H1 (cell line): Measurements from ENCODE around the gene MRFAP1L1. TPM values are rescaled to one million over a fixed set of nuclear protein-coding genes. Genes with fewer than 3 reads are reported as not detected.

Source experiments
- CTCF ChIA-PET: fragments of 300-600 bp; sonication (Branson Sonifier 250); formaldehyde crosslinking; loops from one replicate; lab custom pipeline; 2021; ENCODE audit not compliant: partially characterized antibody; lab: Charles Lee
- POLR2A ChIA-PET: fragments of 300-600 bp; sonication (Branson Sonifier 250); formaldehyde crosslinking; loops from one replicate; lab custom pipeline; 2021; ENCODE audit warnings: inconsistent platforms; ENCODE audit not compliant: partially characterized antibody; lab: Charles Lee
- DNase-seq, 2 experiments: peaks; one replicate each; pipeline versions ENCODE4 v3.0.0 to v3.0.0-alpha.2; 2010 to 2022; ENCODE audit warnings: low spot score in 2 of 2, low read depth in 1 of 2, mixed read lengths in 1 of 2
- FAIRE-seq: peaks from 2 replicates; lab custom pipeline; 2011; peaks lifted over from hg19 to GRCh38; lab: Jason Lieb, UNC
- H2AFZ ChIP-seq: 2 replicates; pipeline ENCODE4 v1.8.1; 2012; ENCODE audit warnings: low read length, inconsistent platforms
- H2AK5ac ChIP-seq: 2 replicates; pipeline ENCODE4 v1.6.1; 2013; ENCODE audit warnings: low read depth, low read length
- H2BK120ac ChIP-seq: replicated peaks from 2 replicates; pipeline ENCODE3; 2013; ENCODE audit warnings: low read depth, low read length, inconsistent platforms
- H2BK12ac ChIP-seq: 2 replicates; pipeline ENCODE4 v1.6.1; 2013; ENCODE audit warnings: low read depth, low read length
- H2BK15ac ChIP-seq: 2 replicates; pipeline ENCODE4 v1.6.1; 2013; ENCODE audit warnings: low read length
- H2BK20ac ChIP-seq: 2 replicates; pipeline ENCODE4 v1.6.1; 2013; ENCODE audit warnings: low read length
- H2BK5ac ChIP-seq: 2 replicates; pipeline ENCODE4 v1.6.1; 2013; ENCODE audit warnings: low read depth, low read length
- H3K14ac ChIP-seq: 2 replicates; pipeline ENCODE4 v1.6.1; 2013; ENCODE audit warnings: inconsistent platforms; ENCODE audit not compliant: insufficient read length
- H3K18ac ChIP-seq: 2 replicates; pipeline ENCODE4 v1.6.1; 2013; ENCODE audit warnings: low read length; ENCODE audit errors: extremely low read depth
- H3K23ac ChIP-seq: 2 replicates; pipeline ENCODE4 v1.6.1; 2013; ENCODE audit warnings: inconsistent platforms; ENCODE audit not compliant: insufficient read length
- H3K23me2 ChIP-seq: 2 replicates; pipeline ENCODE4 v1.6.1; 2013; ENCODE audit warnings: low read depth, low read length
- H3K27ac ChIP-seq: 2 replicates; pipeline ENCODE4 v1.6.1; 2011; ENCODE audit warnings: low read depth, low read length, inconsistent platforms
- H3K27me3 ChIP-seq, 4 experiments: replicated peaks in 1 of 4; 1 replicate in 1 of 4; 2 replicates in 3 of 4; pipeline versions ENCODE4 v1.6.1 to v1.8.1; 2011 to 2013; ENCODE audit warnings: low read length in 3 of 4, mild to moderate bottlenecking in 3 of 4, inconsistent platforms in 2 of 4, mixed read lengths in 2 of 4, moderate library complexity in 1 of 4; ENCODE audit not compliant: control insufficient read depth in 3 of 4, insufficient read depth in 3 of 4; ENCODE audit errors: extremely low read depth in 1 of 4
- H3K36me3 ChIP-seq, 4 experiments: 2 replicates each; pipeline versions ENCODE4 v1.6.1 to v1.8.1; 2011 to 2013; ENCODE audit warnings: mild to moderate bottlenecking in 4 of 4, low read length in 3 of 4, moderate library complexity in 2 of 4, control low read depth in 1 of 4, inconsistent platforms in 1 of 4; ENCODE audit not compliant: insufficient read depth in 4 of 4, control insufficient read depth in 2 of 4
- H3K4ac ChIP-seq: replicated peaks from 2 replicates; pipeline ENCODE3; 2013; ENCODE audit warnings: low read length, low read depth, mixed read lengths, inconsistent platforms; ENCODE audit not compliant: insufficient read length
- H3K4me1 ChIP-seq, 4 experiments: replicated peaks in 1 of 4; 1 replicate in 1 of 4; 2 replicates in 3 of 4; pipeline versions ENCODE4 v1.6.1 to v1.8.1; 2011 to 2013; ENCODE audit warnings: low read length in 3 of 4, inconsistent platforms in 2 of 4, mixed read lengths in 1 of 4; ENCODE audit not compliant: insufficient read depth in 4 of 4, control insufficient read depth in 3 of 4
- H3K4me2 ChIP-seq, 2 experiments: 2 replicates each; pipeline versions ENCODE4 v1.6.1 to v1.8.1; 2011 to 2013; ENCODE audit warnings: low read depth in 2 of 2, low read length in 2 of 2, control low read depth in 1 of 2, inconsistent platforms in 1 of 2, mild to moderate bottlenecking in 1 of 2; ENCODE audit not compliant: insufficient read depth in 1 of 2
- H3K4me3 ChIP-seq, 4 experiments: fragments of 200-600, 300-600 bp in 1 of 4; sonication (generic), shearing (Covaris generic), sonication (Bioruptor Twin) in 1 of 4; 2 replicates each; pipeline versions ENCODE4 v1.5.1 to v1.8.1; 2011 to 2016; ENCODE audit warnings: low read length in 4 of 4, low read depth in 3 of 4, control low read depth in 2 of 4, inconsistent platforms in 2 of 4, mild to moderate bottlenecking in 2 of 4, mixed read lengths in 1 of 4, moderate library complexity in 1 of 4; ENCODE audit not compliant: insufficient read depth in 2 of 4; ENCODE audit errors: extremely low read depth in 1 of 4
- H3K56ac ChIP-seq: replicated peaks from 2 replicates; pipeline ENCODE3; 2013; ENCODE audit warnings: low read depth, mild to moderate bottlenecking, mixed read lengths, low read length, inconsistent platforms; ENCODE audit not compliant: insufficient read length
- H3K79me1 ChIP-seq: 2 replicates; pipeline ENCODE4 v1.6.1; 2013; ENCODE audit warnings: low read depth, low read length, control low read depth
- H3K79me2 ChIP-seq, 2 experiments: 2 replicates each; pipeline versions ENCODE4 v1.6.1 to v1.8.1; 2012 to 2013; ENCODE audit warnings: low read length in 2 of 2, mild to moderate bottlenecking in 2 of 2, inconsistent platforms in 1 of 2; ENCODE audit not compliant: insufficient read depth in 2 of 2, control insufficient read depth in 1 of 2
- H3K9ac ChIP-seq, 4 experiments: replicated peaks in 1 of 4; 1 replicate in 1 of 4; 2 replicates in 3 of 4; pipeline versions ENCODE4 v1.6.1 to v1.8.1; 2011 to 2013; ENCODE audit warnings: low read depth in 3 of 4, low read length in 3 of 4, control low read depth in 2 of 4, mild to moderate bottlenecking in 2 of 4, moderate library complexity in 2 of 4, inconsistent platforms in 1 of 4; ENCODE audit errors: extremely low read depth in 1 of 4
- H3K9me3 ChIP-seq, 2 experiments: 2 replicates each; pipeline versions ENCODE4 v1.6.1 to v1.8.1; 2012 to 2013; ENCODE audit warnings: mild to moderate bottlenecking in 2 of 2, moderate library complexity in 2 of 2, control low read depth in 1 of 2, inconsistent platforms in 1 of 2, low read depth in 1 of 2, low read length in 1 of 2, mixed read lengths in 1 of 2; ENCODE audit not compliant: insufficient read depth in 2 of 2
- H4K20me1 ChIP-seq, 2 experiments: replicated peaks in 1 of 2; 2 replicates each; pipeline versions ENCODE3 to v1.8.1; 2011 to 2013; ENCODE audit warnings: inconsistent platforms in 2 of 2, low read length in 2 of 2, mild to moderate bottlenecking in 1 of 2; ENCODE audit not compliant: insufficient read depth in 2 of 2, control insufficient read depth in 1 of 2
- H4K5ac ChIP-seq: 2 replicates; pipeline ENCODE4 v1.6.1; 2013; ENCODE audit warnings: low read length, low read depth, mixed read lengths, inconsistent platforms; ENCODE audit not compliant: insufficient read length
- H4K8ac ChIP-seq: 2 replicates; pipeline ENCODE4 v1.8.0; 2013; ENCODE audit warnings: mild to moderate bottlenecking, moderate library complexity, low read length, inconsistent platforms; ENCODE audit not compliant: insufficient read depth; ENCODE audit errors: extremely low read depth
- H4K91ac ChIP-seq: replicated peaks from 2 replicates; pipeline ENCODE3; 2013; ENCODE audit warnings: low read length, mixed read lengths, inconsistent platforms; ENCODE audit not compliant: insufficient read length
- ASH2L ChIP-seq: fragments of 200-600, 300-600 bp; sonication (generic); IDR thresholded peaks from one replicate; pipeline ENCODE4 v1.7.1; 2017; ENCODE audit warnings: low read length
- ATF3 ChIP-seq: IDR thresholded peaks from 2 replicates; pipeline ENCODE4 v1.6.1; 2011; ENCODE audit warnings: low read depth, mild to moderate bottlenecking, low read length; ENCODE audit not compliant: insufficient read depth
- CREB1 ChIP-seq: IDR thresholded peaks from 2 replicates; pipeline ENCODE4 v1.6.1; 2012; ENCODE audit warnings: inconsistent platforms
- EGR1 ChIP-seq: IDR thresholded peaks from 2 replicates; pipeline ENCODE4 v1.6.1; 2011; ENCODE audit warnings: low read depth, low read length, borderline replicate concordance
- HDAC6 ChIP-seq: IDR thresholded peaks from one replicate; pipeline ENCODE4 v1.7.1; 2012; ENCODE audit warnings: low read depth, mild to moderate bottlenecking, inconsistent platforms, low read length, moderate library complexity
- POLR2A ChIP-seq, 2 experiments: IDR thresholded peaks; 1 replicate in 1 of 2; 2 replicates in 1 of 2; pipeline ENCODE4 v1.6.1; 2011; ENCODE audit warnings: low read depth in 2 of 2, low read length in 2 of 2, mild to moderate bottlenecking in 2 of 2; ENCODE audit errors: control extremely low read depth in 1 of 2
- POLR2AphosphoS5 ChIP-seq: IDR thresholded peaks from 2 replicates; pipeline ENCODE4 v1.6.1; 2011; ENCODE audit warnings: low read depth, low read length
- RBBP5 ChIP-seq: IDR thresholded peaks from 2 replicates; pipeline ENCODE4 v1.7.1; 2012; ENCODE audit warnings: low read depth, mild to moderate bottlenecking, inconsistent platforms, low read length, moderate library complexity, borderline replicate concordance
- TAF1 ChIP-seq: IDR thresholded peaks from 2 replicates; pipeline ENCODE4 v1.6.1; 2011; ENCODE audit warnings: mild to moderate bottlenecking, low read depth, low read length
- TAF7 ChIP-seq: optimal IDR thresholded peaks from 2 replicates; pipeline ENCODE3; 2011; ENCODE audit warnings: low read depth, mild to moderate bottlenecking, inconsistent platforms, low read length, moderate library complexity, borderline replicate concordance
- YY1 ChIP-seq: IDR thresholded peaks from 2 replicates; pipeline ENCODE4 v1.6.1; 2011; ENCODE audit warnings: low read depth, mild to moderate bottlenecking, low read length
- WGBS, 2 experiments: shearing (Covaris generic) in 1 of 2; methylation state at CpG; one replicate each; pipeline versions ENCODE4 v1.1.6 to v1.1.7; 2013 to 2015; ENCODE audit warnings: low lambda C conversion rate in 2 of 2, mixed read lengths in 2 of 2, inconsistent platforms in 1 of 2, low coverage in 1 of 2, missing lambda C conversion rate in 1 of 2; ENCODE audit not compliant: insufficient replicate concordance in 2 of 2, insufficient coverage in 1 of 2, insufficient read length in 1 of 2; ENCODE audit errors: extremely low coverage in 1 of 2, missing lambda C conversion rate in 1 of 2; 5-methylcytosine and 5-hydroxymethylcytosine counted together
- polyA plus RNA-seq, 7 experiments: library from polyadenylated mRNA; depleted of rRNA in 3 of 7; stranded (reverse) in 5 of 7; unstranded in 2 of 7; fragments of >200 nt in 5 of 7; fragments of 200-250 nt in 2 of 7; gene quantifications; 1 replicate in 5 of 7; 2 replicates in 1 of 7; 4 replicates in 1 of 7; pipeline versions ENCODE4 v1.2.1 to v1.2.3, GENCODE V29; 2011 to 2013; ENCODE audit warnings: missing spikeins in 2 of 7, mixed read lengths in 2 of 7
- total RNA-seq: library from RNA; stranded (reverse); fragmentation: NEBNext Ultra II Directional; extraction: Animal tissue kit (Norgen Biotek cat#: 25700); gene quantifications from 2 replicates; pipeline ENCODE4 v1.2.1, GENCODE V29; 2021

Gene MRFAP1L1
- total and polyA plus RNA-seq, 2 of the 8 experiments (the other 6 are each of a cell fraction or from before 2014, with no cell fraction given): 26.8 to 54.3 TPM

GRCh38 chr4:6673660-6674499 lies 35.8 kb downstream of the MRFAP1L1 start:
- WGBS, 2 experiments: 4% methylated on average over 61 of the region's 89 CpGs; no CpG with 5 or more reads in 1 of the 2 experiments
- ChIA-PET POLR2A (interaction anchor here (0.6 to 4.0 kb wide), 33 partner anchors 9 to 1315 kb away, joined by 3 to 36 read pairs (median 4); partner anchors contain the start of genes BLOC1S4, MAN2B2, MRFAP1 and MRFAP1L1), CTCF (interaction anchor here (0.6 to 3.9 kb wide), 18 partner anchors 10 to 376 kb away, joined by 3 to 29 read pairs (median 6); partner anchors contain the start of gene MRFAP1L1)
- no peak overlapping the region for H2AFZ ChIP-seq
- H3K9me3 ChIP-seq: peaks cover 0 to 6% of the 10 kb centered on the region in 2 experiments; a peak in 1 of 4 replicates
- H3K36me3 ChIP-seq: peaks cover 8 to 15% (median 11%) of the 10 kb centered on the region in 4 experiments; a peak in 6 of 8 replicates
- peaks cover 0 to 32% of the 10 kb centered on the region in 2 experiments; a peak in 3 of 4 replicates for H3K79me2 ChIP-seq
- peak overlapping the region; percentile 71 to 79 (median 76) for H3K4me3 ChIP-seq
- no peak overlapping the region for H2BK5ac ChIP-seq
- no peak overlapping the region for H3K4ac ChIP-seq
- DNase-seq: peak; percentile 92 to 93
- no peak overlapping the region for H4K91ac ChIP-seq
- no peak overlapping the region for H2BK15ac ChIP-seq
- no peak overlapping the region for H2BK120ac ChIP-seq
- peak overlapping the region; percentile 58 to 72 (median 66) for H3K9ac ChIP-seq
- H3K4me2 ChIP-seq: peak overlapping the region; percentile 86 to 92
- no peak overlapping the region for H3K14ac ChIP-seq
- FAIRE-seq: peak; percentile 58
- H3K27me3 ChIP-seq: no peaks in the 10 kb centered on the region; a peak in 2 of 7 replicates
- no peak overlapping the region for H3K56ac ChIP-seq
- H3K23me2 ChIP-seq: peaks cover 10% of the 10 kb centered on the region
- H3K18ac ChIP-seq: no peak overlapping the region; the same call in none of the 2 replicates
- H4K5ac ChIP-seq: peak overlapping the region; percentile 47
- H3K23ac ChIP-seq: no peak overlapping the region
- H4K20me1 ChIP-seq: peaks cover 15 to 26% of the 10 kb centered on the region in 2 experiments
- H3K79me1 ChIP-seq: peaks cover 12% of the 10 kb centered on the region
- H3K27ac ChIP-seq: no peak overlapping the region; the same call in 1 of the 2 replicates
- no peak overlapping the region for H2AK5ac ChIP-seq
- peak overlapping the region; percentile 91 for H4K8ac ChIP-seq
- H2BK12ac ChIP-seq: peak overlapping the region; percentile 44; the same call in 1 of the 2 replicates
- peaks cover 3 to 9% (median 6%) of the 10 kb centered on the region in 4 experiments; a peak in 4 of 7 replicates for H3K4me1 ChIP-seq
- H2BK20ac ChIP-seq: no peak overlapping the region
- peak; percentile 59 for TF ChIP-seq CREB1
- TF ChIP-seq ASH2L: peak; percentile 6
- TF ChIP-seq TAF7: peak; percentile 89
- peak; percentile 92 for TF ChIP-seq POLR2AphosphoS5
- peak; percentile 97 for TF ChIP-seq TAF1
- peak in 1 of 2 experiments; percentile 57; a peak in 2 of 3 replicates for TF ChIP-seq POLR2A (IDR thresholded peaks at IDR 0.05; ENCODE audit: control extremely low read depth in 1 of 2, low read depth in 2 of 2, low read length in 2 of 2)
- no peak for TF ChIP-seq RBBP5
- TF ChIP-seq YY1: peak; percentile 86
- no peak for TF ChIP-seq EGR1
- peak; percentile 78 for TF ChIP-seq ATF3
- TF ChIP-seq HDAC6: no peak
